Right ventricle myocardium superior (tissue), 1 donor: Measurements from ENCODE around the gene RPL41. TPM values are rescaled to one million over a fixed set of nuclear protein-coding genes. Genes with fewer than 3 reads are reported as not detected.
"Not testable (repeated sequence)": the region's sequence is repeated elsewhere in the genome, so short reads cannot be mapped to it uniquely, and the experiment has no call there.

ENCODE experiments used
- ATAC-seq: fragments of 200-7000 bp; cut with Tn5 transposase; one replicate; pipeline ENCODE4 v1.9.1; 2020; ENCODE audit warnings: mild to moderate bottlenecking; ENCODE audit not compliant: poor library complexity
- DNase-seq: peaks from one replicate; pipeline ENCODE4 v3.0.0-alpha.2; 2020
- intact Hi-C: fragments of 100-400 bp; cut with DNase I; formaldehyde crosslinking; loops from one replicate; pipeline ENCODE4 v1.11.2; 2022
- total RNA-seq: library from RNA; stranded (reverse); fragmentation: NEBNext Ultra II Directional; extraction: Animal tissue kit (Norgen Biotek cat#: 25700); gene quantifications from one replicate; pipeline ENCODE4 v1.2.1, GENCODE V29; 2021
- donor health status: DM: no; HTN: yes; CAD: no; lungs with severe emphysema.

The RPL41 gene
- total RNA-seq, 1 donor from 2014 or later = 1,888 TPM

DNA sequence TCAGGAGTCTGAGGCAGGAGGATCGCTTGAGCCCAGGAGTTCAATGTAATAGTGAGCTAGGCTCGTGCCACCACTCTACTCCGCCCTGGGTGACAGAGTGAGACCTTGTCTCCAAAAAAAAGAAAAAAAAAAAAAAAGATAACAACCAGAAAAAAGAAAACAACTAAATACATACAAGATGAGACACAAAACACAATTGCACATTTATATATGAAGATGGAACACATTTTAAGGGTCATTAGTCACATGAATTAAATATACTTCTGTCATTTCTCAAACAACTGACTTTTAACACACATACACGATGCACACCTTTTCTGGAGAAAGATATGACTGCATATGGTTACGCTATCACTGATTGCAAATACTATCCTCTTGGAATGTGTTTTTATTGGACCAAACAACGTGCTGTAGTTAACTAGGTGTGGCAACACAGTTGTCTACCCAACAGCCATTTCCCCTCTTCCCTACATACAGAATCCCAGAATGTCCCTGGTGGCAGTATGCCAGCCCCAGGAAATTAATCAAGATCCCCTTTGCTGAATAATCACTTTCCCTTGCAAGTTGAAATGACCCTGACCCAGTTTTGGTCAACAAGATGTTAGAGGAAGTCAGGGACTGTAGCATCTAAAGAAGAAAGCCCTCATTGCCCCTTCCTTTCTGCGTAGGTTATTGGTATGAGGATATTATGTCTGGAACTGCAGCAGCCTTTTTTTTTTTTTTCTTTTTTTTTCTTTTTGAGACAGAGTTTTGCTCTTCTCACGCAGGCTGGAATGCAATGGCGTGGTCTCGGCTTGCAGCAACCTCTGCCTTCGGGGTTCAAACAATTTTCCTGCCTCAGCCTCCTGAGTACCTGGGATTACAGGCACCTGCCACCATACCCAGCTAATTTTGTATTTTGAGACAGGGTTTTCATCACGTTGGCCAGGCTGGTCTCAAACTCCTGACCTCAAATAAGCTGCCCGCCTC is 30.3 kb downstream of the RPL41 start:
- no peak for DNase-seq
- ATAC-seq = peak; percentile 7
- intact Hi-C loops = no loop called here

DNA sequence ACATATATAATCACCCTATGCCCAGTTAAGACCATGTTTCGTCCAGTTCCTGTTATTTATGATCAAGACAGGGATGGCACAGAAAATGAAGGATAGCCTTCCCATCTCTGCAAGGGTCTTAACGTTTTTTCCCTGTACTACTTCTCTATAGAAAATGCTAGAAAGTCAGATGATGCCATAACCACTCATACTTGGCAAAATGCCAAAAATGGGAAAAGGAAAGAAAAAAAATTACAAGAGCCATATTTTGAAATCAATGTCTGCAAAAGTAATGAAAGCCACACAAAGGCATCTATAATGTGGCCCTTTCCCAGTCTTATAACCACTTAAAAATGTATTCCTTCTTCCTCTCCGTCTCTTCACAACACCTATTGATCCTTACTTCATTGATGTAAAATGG is 34.1 kb downstream of the RPL41 start:
- ATAC-seq (no peak), DNase-seq (no peak)
- intact Hi-C loops = no loop called here

DNA sequence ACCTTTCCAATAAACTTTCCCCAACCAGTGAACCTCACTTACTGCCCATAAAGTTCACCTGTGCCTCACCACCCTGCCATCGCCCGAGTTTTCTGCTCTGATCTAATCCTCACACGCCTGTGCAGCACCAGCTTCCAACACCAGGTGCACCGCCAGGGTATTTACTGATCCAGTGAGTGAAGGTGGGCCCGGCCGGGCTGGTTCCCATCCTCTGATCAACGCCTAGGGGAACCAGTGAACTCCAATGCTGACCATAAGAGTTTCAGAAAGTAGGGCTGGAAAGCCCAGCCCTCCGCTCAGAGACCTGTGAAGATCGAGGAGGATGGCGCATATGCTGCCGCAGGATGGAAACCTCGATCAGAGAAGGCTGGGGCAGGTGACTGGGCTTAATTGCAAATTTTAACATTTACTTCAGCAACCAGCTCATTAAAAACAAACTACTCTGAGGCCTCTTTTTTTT is 35.3 kb downstream of the RPL41 start:
- ATAC-seq (peak; percentile 46), DNase-seq (peak; percentile 61)
- intact Hi-C loops = no loop called here

DNA sequence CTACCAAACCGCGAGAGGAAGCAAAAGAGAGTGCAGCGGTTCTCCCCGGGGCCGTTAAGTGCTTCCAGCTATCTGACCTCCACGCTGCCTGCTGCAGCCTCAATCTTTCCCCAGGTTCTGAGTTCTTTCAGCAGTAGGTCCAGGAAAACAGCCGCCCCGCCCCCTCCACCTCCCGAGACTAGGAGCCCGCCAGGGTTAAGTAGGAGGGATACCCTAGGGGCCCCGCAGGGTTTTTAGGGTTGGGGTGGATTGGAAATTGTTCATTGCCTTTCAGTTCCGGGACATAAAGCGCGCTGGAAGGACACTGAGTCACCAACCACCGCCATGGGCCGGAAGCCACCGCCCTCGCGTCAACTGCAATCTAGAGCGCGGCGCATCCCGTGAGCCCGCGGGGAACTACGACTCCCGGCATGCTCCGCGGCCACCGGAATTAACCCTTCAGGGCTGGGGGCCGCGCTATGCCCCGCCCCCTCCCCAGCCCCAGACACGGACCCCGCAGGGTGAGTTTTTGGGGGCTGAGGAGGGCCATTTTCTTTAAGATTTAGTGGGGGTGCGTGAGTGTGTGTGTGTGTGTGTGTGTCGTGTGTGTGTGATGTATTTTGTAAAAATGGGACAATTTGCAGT is 35.8 kb downstream of the RPL41 start, which contains the start of gene MYL6B:
Gene MYL6B, plus strand, starts transcription at position 456 of the 624 bp plus-strand sequence. CDS start 1,332 bp downstream, outside the sequence.
- intact Hi-C loops = no loop called here
- DNase-seq = peak; percentile 97
- peak; percentile 97 for ATAC-seq

DNA sequence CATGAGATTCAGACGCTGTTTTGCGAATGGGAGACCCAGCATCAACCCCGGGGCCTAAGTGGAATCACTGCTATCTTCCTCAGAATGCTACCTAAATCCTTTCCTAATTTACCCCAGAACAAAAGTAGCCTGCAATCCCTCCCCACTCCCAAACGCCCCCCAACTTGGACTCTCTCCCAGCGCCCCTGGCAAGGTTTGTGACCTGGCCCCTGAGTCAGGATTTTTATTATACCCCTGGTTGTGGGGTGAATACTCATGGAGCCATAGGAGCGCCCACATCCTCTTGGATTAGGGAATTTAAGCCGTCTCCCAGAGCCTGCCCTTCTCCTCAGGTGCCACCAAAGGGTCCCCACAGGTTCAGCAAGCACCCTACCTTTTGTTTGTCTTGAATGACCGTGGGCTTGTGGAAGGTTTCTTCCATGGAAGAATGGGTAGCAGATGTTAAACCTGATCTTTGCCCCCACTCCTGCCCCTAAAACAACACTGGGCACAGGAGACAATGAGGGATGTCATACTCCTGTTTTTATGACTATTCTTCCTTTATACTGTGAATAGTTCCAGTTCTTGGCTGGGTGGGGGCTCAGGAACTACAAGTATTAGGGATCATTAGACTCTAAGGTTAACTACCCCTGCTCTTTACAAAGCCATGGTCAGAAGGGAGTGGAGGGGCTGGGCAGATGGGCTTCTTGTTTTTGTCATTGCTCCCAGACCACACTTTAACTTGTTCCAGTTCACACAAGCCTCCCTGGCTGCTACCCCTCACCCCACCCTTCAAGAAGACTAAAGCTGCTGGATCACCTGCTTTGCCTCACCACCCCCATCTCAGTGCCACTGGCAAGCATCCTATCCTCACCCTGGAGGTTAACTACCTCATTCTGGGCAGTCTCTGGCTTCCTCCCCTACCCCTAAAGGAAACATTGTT is 36.6 kb downstream of the RPL41 start:
- DNase-seq (no peak), ATAC-seq (no peak)
- intact Hi-C loops = no loop called here

DNA sequence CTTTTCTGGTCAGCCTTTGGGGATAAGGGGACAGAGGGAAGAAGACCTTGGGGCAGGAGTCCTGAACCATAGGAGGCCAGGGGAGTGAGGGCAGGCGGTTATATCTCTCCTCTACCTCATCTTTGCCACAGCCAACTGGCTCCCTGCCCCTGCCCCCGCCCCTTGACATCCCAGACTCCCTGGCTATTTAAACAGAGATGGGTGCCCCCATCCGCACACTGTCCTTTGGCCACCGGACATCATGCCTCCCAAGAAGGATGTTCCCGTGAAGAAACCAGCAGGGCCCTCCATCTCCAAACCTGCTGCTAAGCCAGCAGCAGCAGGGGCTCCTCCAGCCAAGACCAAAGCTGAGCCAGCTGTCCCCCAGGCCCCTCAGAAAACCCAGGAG is 37.2 kb downstream of the RPL41 start:
- intact Hi-C loops = no loop called here
- no peak for DNase-seq
- no peak for ATAC-seq

DNA sequence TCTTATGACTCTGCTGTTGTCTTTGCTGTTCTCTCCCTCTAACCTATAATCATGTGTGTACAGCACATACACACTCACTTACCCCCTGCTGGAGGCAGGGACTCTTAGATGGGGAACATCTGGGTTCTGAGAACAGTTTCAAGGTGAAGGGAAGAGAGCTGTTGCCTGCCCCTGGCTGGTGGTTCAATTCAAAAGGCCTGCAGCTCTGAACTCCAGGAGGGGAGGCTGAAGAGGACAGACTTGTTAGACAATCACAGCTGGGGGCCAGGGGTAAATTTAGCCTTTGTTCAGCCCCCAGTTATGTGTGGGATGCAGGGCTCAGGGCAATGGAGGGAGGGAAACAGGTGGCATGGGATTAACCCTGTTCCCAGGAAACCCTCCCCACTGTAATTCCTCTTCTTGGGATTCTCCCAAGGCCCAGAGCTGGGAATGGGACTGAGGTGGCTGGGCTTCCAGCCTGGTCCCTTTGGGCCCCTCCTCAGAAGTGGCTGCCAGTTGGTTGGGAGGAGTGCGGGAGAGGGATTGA is 37.9 kb downstream of the RPL41 start:
- intact Hi-C loops = no loop called here
- no peak for ATAC-seq
- DNase-seq = no peak

DNA sequence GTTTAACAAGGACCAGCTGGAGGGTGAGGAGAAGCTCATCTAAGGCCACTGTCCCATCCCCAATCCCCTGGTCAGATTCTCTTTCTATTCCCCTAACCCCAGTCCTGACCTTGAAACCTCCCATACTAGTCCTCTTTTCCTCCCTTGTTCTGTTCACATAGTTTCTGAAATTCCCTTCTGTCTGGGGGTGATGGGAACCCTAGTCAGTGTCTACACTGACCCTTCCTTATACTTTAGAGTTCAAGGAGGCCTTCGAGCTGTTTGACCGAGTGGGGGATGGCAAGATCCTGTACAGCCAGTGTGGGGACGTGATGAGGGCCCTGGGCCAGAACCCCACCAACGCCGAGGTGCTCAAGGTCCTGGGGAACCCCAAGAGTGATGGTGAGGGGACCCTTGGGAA is 38.4 kb downstream of the RPL41 start:
- ATAC-seq (no peak), DNase-seq (no peak)
- intact Hi-C loops = loop anchor here (5.0 kb wide), 1 partner anchor 38 kb away; the partner anchor contains the start of genes RPL41 and ZC3H10

DNA sequence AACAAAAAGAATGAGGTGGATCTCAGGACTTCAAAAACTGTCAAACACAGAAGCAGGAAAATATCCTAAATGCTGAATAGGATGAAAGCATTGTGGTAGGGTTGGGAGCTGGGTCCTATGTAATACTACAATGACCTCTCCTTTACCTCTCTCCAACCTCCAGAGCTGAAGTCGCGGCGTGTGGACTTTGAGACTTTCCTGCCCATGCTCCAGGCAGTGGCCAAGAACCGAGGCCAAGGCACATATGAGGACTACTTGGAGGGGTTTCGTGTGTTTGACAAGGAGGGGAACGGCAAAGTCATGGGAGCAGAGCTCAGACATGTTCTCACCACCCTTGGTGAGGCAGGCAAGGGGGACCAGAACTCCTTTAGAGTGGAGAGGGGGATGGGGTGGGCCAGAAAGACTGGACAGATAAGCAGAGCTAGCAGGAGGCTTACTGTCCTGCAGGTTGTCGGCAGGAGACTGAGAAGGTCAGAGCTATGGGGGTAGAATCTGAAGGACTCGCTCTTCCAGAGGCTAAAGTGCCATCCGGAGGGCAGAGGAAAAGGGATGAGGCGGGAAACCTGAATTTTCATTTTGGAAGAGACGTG is 38.9 kb downstream of the RPL41 start:
- intact Hi-C loops = loop anchor here (5.0 kb wide), 1 partner anchor 38 kb away; the partner anchor contains the start of genes RPL41 and ZC3H10
- DNase-seq (no peak), ATAC-seq (no peak)

DNA sequence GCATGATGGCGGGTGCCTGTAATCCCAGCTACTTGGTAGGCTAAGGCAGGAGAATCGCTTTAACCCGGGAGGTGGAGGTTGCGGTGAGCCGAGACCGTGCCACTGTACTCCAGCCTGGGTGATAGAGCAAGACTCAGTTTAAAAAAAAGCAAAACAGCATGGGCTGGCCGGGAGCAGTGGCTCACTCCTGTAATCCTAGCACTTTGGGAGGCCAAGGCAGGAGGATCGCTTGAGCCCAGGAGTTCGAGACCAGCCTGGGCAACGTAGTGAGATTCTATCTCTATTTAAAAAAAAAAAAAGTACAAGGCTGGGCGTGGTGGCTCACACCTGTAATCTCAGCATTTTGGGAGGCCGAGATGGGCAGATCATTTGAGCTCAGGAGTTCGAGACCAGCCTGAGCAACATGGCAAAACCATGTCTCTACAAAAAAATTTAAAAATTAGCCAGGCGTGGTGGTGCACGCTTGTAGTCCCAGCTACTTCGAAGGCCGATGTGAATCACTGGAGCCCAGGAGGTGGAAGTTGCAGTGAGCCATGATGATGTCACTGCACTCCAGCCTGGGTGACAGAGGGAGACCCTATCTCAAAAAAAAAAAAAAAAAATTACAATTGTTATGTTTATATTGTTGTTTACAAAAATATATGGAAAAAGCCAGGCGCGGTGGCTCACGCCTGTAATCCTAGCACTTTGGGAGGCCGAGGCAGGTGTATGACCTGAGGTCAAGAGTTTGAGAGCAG is 40.2 kb downstream of the RPL41 start:
- not testable (repeated sequence) for DNase-seq
- intact Hi-C loops = loop anchor here (5.0 kb wide), 1 partner anchor 39 kb away; the partner anchor contains the start of genes RPL41 and ZC3H10

DNA sequence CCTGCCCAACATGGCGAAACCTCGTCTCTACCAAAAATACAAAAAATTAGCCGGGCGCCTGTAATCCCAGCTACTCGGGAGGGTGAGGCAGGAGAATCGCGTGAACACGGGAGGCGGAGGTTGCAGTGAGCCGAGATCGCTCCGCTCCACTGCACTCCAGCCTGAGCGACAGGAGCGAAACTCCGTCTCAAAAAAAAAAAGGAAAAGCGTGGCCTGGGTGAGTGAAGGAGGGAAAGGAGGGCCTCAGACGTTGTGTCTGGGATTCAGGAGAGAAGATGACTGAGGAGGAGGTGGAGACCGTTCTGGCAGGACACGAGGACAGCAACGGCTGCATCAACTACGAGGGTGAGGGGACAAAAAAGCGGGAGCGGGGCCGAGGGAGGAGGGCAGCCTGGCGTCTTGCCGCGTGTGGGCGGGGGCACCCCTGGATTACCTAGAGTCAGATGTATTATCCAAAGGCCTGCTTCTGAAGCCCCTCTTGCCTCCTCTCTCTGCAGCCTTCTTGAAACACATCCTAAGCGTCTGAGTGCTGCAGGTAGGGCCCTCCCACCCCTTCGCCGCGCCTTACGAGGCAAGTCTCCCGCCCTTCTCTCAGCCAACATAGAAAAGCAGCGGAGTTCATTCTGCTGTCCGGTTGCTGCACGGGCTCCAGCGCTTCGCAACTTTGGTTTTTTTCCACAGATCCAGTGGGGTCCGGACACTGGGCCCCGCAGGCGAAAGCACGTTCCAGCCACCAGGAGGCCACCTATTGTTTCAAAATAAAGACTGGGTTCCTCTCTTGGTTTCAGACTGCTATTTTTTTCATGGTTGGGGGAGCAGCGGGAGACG is 41.0 kb downstream of the RPL41 start:
- peak; percentile 50 for ATAC-seq
- DNase-seq = peak; percentile 83
- intact Hi-C loops = loop anchor here (2.0 to 5.0 kb wide), 2 partner anchors 31 to 40 kb away; partner anchors contain the start of genes RPL41 and ZC3H10

More for the DNA sequence above, 40.2 kb downstream of the RPL41 start:
- not testable (repeated sequence) for ATAC-seq

DNA sequence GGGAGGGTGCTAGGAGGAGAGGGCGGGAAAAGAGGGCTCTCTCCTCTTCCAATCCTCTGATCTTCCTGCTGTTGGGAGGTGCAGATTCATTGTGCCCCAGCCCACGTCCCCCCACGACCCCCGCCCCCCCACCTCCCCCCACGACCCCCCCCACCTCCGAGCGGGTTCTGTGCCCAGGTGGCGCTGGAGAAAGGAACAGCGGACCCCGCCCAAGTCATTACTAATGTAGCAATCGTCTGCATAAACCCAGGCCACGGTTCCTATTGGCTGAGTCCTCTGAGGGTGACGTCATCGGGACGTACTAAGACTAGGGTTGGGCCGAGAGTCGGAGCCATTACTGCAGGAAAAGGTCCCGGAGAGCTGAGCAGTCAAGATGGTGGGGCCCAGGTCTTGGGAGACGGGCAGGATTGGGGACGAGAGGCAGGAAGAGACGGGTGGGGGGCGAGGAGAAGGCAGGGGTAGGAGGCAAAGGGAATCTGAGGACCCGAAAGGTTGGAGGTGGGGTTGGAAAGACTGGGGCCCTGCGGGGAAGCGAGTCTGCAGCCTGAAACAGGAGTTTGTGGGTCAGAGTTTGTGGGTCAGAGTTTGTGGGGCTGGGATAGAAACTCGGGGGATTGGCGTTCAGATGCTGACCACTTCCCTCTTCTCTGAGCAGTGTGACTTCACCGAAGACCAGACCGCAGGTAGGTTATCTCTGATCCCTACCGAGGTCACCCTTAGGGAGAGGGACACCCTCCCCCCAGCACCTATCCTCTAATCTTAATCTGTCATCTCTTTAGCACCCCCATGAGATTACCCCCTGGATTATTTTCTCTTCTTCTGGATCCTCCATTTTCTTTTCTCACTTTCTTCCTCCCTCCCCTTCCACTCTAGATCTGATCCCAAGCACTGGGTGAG is 41.8 kb downstream of the RPL41 start, which contains the start of gene MYL6:
Gene MYL6, plus strand, starts transcription at position 331 of the 897 bp plus-strand sequence. Its CDS starts 43 bp downstream, at position 374.
- intact Hi-C loops = loop anchor here (2.0 to 5.0 kb wide), 2 partner anchors 31 to 41 kb away; partner anchors contain the start of genes RPL41 and ZC3H10
- ATAC-seq = peak; percentile 90
- DNase-seq = peak; percentile 97

DNA sequence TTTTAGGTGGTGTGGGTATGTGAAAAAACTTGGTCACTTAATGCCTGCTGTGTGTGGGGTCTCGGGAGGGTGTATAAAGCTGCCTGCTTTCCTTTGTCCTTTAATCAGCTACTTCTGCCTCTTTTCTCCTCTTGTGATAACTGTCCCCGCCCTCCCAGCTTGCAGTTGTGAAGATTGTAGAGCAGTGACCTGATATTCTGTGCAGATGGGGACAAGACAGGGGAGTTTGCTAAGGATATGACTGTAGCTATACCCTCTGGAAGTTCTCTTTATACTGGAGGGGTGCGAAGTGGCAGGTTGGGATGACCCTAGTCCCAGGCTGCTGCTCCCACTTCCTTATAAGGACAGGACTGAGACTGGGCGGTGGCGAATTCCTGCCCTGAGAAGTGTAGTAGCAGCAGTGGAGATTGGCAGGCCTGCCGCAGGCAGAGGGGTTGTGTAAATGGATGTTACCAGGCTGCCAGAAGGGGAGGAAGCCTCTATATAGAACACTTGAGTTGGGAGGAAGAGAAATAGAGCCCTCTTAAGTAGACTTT is 42.6 kb downstream of the RPL41 start:
- intact Hi-C loops = loop anchor here (2.0 to 5.0 kb wide), 2 partner anchors 32 to 42 kb away; partner anchors contain the start of genes RPL41 and ZC3H10
- DNase-seq (peak; percentile 92), ATAC-seq (peak; percentile 75)

DNA sequence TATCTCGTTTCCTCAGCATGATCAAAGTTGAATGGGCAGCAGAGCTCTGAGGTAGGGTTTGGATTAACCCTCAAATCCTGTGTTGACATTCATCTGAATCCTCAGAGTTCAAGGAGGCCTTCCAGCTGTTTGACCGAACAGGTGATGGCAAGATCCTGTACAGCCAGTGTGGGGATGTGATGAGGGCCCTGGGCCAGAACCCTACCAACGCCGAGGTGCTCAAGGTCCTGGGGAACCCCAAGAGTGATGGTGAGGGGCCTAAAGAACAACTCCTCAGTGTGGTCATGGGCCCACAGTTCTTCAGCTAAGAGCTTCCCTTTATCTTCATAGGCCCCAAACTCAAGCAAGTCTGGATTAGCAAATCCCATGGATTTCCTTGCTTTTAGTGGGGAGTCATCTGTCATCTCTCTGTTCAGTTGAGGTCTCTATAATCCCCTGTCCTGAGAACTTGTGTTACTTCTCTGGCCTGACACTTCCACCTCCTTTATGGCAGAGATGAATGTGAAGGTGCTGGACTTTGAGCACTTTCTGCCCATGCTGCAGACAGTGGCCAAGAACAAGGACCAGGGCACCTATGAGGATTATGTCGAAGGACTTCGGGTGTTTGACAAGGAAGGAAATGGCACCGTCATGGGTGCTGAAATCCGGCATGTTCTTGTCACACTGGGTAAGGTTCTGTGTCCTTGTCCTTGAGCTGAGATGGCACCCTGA is 43.2 kb downstream of the RPL41 start:
- no peak for ATAC-seq
- DNase-seq = no peak
- intact Hi-C loops = loop anchor here (2.0 to 5.0 kb wide), 2 partner anchors 33 to 42 kb away; partner anchors contain the start of genes RPL41 and ZC3H10
